Lung (tissue), 12 donors: ENCODE measurements around the gene FARP1. TPM values are rescaled to one million over a fixed set of nuclear protein-coding genes. Genes with fewer than 3 reads are reported as not detected.

ENCODE experiments used
- ATAC-seq: fragments of 200-7000 bp; cut with Tn5 transposase; one replicate; pipeline ENCODE4 v1.9.1; 2020; ENCODE audit warnings: moderate number of reproducible peaks; ENCODE audit not compliant: insufficient read depth, low FRiP score
- DNase-seq, 3 donors: peaks; one replicate each; pipeline ENCODE4 v3.0.0-alpha.2; 2013 to 2017
- H3K27ac ChIP-seq, 2 donors: one replicate each; pipeline ENCODE4 v1.5.1; 2013; ENCODE audit warnings: mild to moderate bottlenecking in 2 of 2, moderate library complexity in 2 of 2, control low read depth in 1 of 2, inconsistent platforms in 1 of 2, low read depth in 1 of 2, low read length in 1 of 2
- H3K27me3 ChIP-seq, 3 donors: one replicate each; pipeline ENCODE4 v1.5.1; 2013; ENCODE audit warnings: low read length in 2 of 3; ENCODE audit not compliant: control insufficient read depth in 3 of 3, insufficient read depth in 3 of 3
- H3K36me3 ChIP-seq, 4 donors: one replicate each; pipeline ENCODE4 v1.5.1; 2013; ENCODE audit warnings: low read length in 4 of 4, mild to moderate bottlenecking in 1 of 4, moderate library complexity in 1 of 4; ENCODE audit not compliant: control insufficient read depth in 4 of 4, insufficient read depth in 4 of 4
- H3K4me1 ChIP-seq, 5 donors: one replicate each; pipeline ENCODE4 v1.5.1; 2013; ENCODE audit warnings: low read length in 5 of 5, mild to moderate bottlenecking in 2 of 5, moderate library complexity in 1 of 5; ENCODE audit not compliant: control insufficient read depth in 5 of 5, insufficient read depth in 5 of 5
- H3K4me3 ChIP-seq: one replicate; pipeline ENCODE4 v1.5.1; 2013; ENCODE audit warnings: mild to moderate bottlenecking, control low read depth, moderate library complexity
- H3K9ac ChIP-seq, 2 donors: one replicate each; pipeline ENCODE4 v1.5.1; 2013; ENCODE audit warnings: low read length in 2 of 2, control low read depth in 1 of 2; ENCODE audit not compliant: insufficient read depth in 1 of 2
- H3K9me3 ChIP-seq, 4 donors: one replicate each; pipeline ENCODE4 v1.5.1; 2013; ENCODE audit warnings: low read length in 3 of 4, mild to moderate bottlenecking in 1 of 4, moderate library complexity in 1 of 4; ENCODE audit not compliant: control insufficient read depth in 4 of 4, insufficient read depth in 3 of 4
- CTCF ChIP-seq: IDR thresholded peaks from 2 replicates; pipeline ENCODE4 v1.5.1; 2012; ENCODE audit warnings: mild to moderate bottlenecking; ENCODE audit errors: control extremely low read depth, extremely low read depth
- WGBS, 2 donors: extraction: QIAGEN DNeasy Blood & Tissue Kit; methylation state at CpG; one replicate each; pipeline ENCODE4 v1.1.7; 2013; 5-methylcytosine and 5-hydroxymethylcytosine counted together
- polyA plus RNA-seq, 2 donors: library from polyadenylated mRNA; stranded (reverse); fragments of 200-250 nt; gene quantifications; one replicate each; pipeline ENCODE4 v1.2.1, GENCODE V29; 2013
- total RNA-seq, 2 donors: library from RNA; depleted of rRNA in 1 of 2; stranded (reverse); fragments of >200 nt in 1 of 2; gene quantifications; one replicate each; pipeline ENCODE4 v1.2.1, GENCODE V29; 2014 to 2021
- donor health status: control.
- donor health status: control.
- donor health status: Bipolar disorder and iron deficiency.
- donor health status: healthy.
- donor health status: DM: yes; HTN: yes; CAD: no.

FARP1 gene
- total and polyA plus RNA-seq, 4 donors: 20.8 to 102 (median 54.4) TPM

- no peaks in the 10 kb centered on the region for H3K9me3 ChIP-seq
- H3K4me3 ChIP-seq: no peak overlapping the region
- H3K4me1 ChIP-seq: peaks cover 0 to 29% (median 0%) of the 10 kb centered on the region in 5 donors
- no peak overlapping the region for H3K9ac ChIP-seq
- peaks cover 0 to 13% (median 5%) of the 10 kb centered on the region in 4 donors for H3K36me3 ChIP-seq
- no peaks in the 10 kb centered on the region for H3K27me3 ChIP-seq
- TF ChIP-seq CTCF: no peak
- no peak overlapping the region for H3K27ac ChIP-seq
- WGBS, 2 donors: 76 to 82% methylated on average over 7 of the region's 7 CpGs
- no peak for ATAC-seq
- peak; percentile 72 to 81 (median 79) for DNase-seq
These were observed 262.2 kb downstream of the FARP1 start for GRCh38 chr13:98405107-98405571.

- Histone ChIP-seq H3K36me3 (peaks cover 2 to 15% (median 5%) of the 10 kb centered on the region in 4 donors), H3K9me3 (no peaks in the 10 kb centered on the region), H3K9ac (no peak overlapping the region), H3K4me3 (no peak overlapping the region), H3K27ac (no peak overlapping the region), H3K27me3 (no peaks in the 10 kb centered on the region), H3K4me1 (peaks cover 0 to 22% (median 0%) of the 10 kb centered on the region in 5 donors)
- ATAC-seq (no peak), DNase-seq (no peak)
- 61% methylated on average over 8 of the region's 8 CpGs for WGBS, 2 donors
- TF ChIP-seq CTCF: no peak
These were observed 262.9 kb downstream of the FARP1 start for GRCh38 chr13:98405690-98406344.

- no peak for TF ChIP-seq CTCF
- ATAC-seq: no peak
These were observed 263.5 kb downstream of the FARP1 start for GRCh38 chr13:98406427-98406826.

More at GRCh38 chr13:98406427-98406826, 263.5 kb downstream of the FARP1 start:
- peaks cover 0 to 18% (median 1%) of the 10 kb centered on the region in 5 donors for H3K4me1 ChIP-seq
- WGBS, 2 donors: 85 to 90% methylated on average over 9 of the region's 9 CpGs
- no peaks in the 10 kb centered on the region for H3K9me3 ChIP-seq
- peak in 2 of 3 donors; percentile 60 to 76 for DNase-seq
- no peaks in the 10 kb centered on the region for H3K27me3 ChIP-seq
- H3K27ac ChIP-seq: no peak overlapping the region
- peaks cover 2 to 15% (median 4%) of the 10 kb centered on the region in 4 donors for H3K36me3 ChIP-seq
- H3K4me3 ChIP-seq: no peak overlapping the region
- no peak overlapping the region for H3K9ac ChIP-seq
